DOHH2 (cell line): ENCODE results near the gene WNT3A.

Experiments
- CTCF ChIP-seq: fragments of 200-600 bp; sonication (generic); IDR thresholded peaks from one replicate; pipeline ENCODE4 v1.5.1; 2014; ENCODE audit warnings: antibody characterized with exemption, mild to moderate bottlenecking, low read depth, low read length; ENCODE audit not compliant: poor library complexity, severe bottlenecking
- EZH2phosphoT487 ChIP-seq: fragments of 200-600 bp; sonication (generic); IDR thresholded peaks from 2 replicates; pipeline ENCODE4 v1.6.1; 2017; ENCODE audit warnings: borderline replicate concordance, mild to moderate bottlenecking, antibody characterized with exemption, low read length, moderate library complexity, mixed read lengths

DNA sequence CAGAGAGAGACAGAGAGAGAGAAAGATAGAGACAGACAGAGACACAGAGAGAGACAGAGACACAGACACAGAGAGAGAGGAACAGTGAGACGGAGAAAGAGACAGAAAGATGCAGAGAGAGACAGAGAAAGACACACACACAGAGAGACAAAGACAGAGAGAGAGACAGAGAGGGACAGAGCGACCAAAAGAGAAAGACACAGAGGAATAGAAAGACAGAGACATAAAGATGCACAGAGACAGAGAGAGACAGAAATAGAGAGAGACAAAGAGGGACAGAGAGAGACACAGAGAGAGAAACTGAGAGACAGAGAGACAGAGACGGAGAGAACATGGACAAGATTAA, 16.5 kb downstream of the WNT3A start:
- TF ChIP-seq CTCF (no peak), EZH2phosphoT487 (no peak)
